ENCODE data around the gene NT5E. TPM values are rescaled to one million over a fixed set of nuclear protein-coding genes. Genes with fewer than 3 reads are reported as not detected.

NT5E gene
- polyA plus RNA-seq, 1 of the 3 experiments (the other 2 are of a cell fraction) = 443 TPM

GRCh38 chr6:85404564-85405174 is 45.2 kb upstream of the NT5E start (continued):
- TF ChIP-seq REST (IDR thresholded peaks at IDR 0.05; ENCODE audit: low read depth, low read length) (no peak), MAX (IDR thresholded peaks at IDR 0.05; ENCODE audit: low read depth) (no peak), FOSL2 (IDR thresholded peaks at IDR 0.05; ENCODE audit: borderline replicate concordance, low read depth) (peak; percentile 85), MEF2A (IDR thresholded peaks at IDR 0.05; ENCODE audit: borderline replicate concordance, low read depth) (peak; percentile 50; the same call in 1 of the 2 replicates), NRF1 (IDR thresholded peaks at IDR 0.05; ENCODE audit: low read depth, low read length) (no peak), IRF3 (IDR thresholded peaks at IDR 0.05; ENCODE audit: low read depth, low read length) (no peak), USF1 (IDR thresholded peaks at IDR 0.05; ENCODE audit: borderline replicate concordance, low read depth) (no peak), ELF1 (IDR thresholded peaks at IDR 0.05) (0 out of 2 replicates have a peak, but pooled peaks have one; percentile 13), FOXM1 (IDR thresholded peaks at IDR 0.05; ENCODE audit: low read depth) (no peak; the same call in 1 of the 2 replicates), EP300 (IDR thresholded peaks at IDR 0.05; ENCODE audit: borderline replicate concordance in 1 of 2, low read depth in 1 of 2, low read length in 1 of 2) (peak in 1 of 2 experiments; percentile 94; a peak in 2 of 4 replicates), TEAD4 (IDR thresholded peaks at IDR 0.05; ENCODE audit: borderline replicate concordance, insufficient read depth) (peak; percentile 83), NFIC (IDR thresholded peaks at IDR 0.05; ENCODE audit: borderline replicate concordance) (peak; percentile 91), TCF12 (IDR thresholded peaks at IDR 0.05) (peak; percentile 81), SIN3A (IDR thresholded peaks at IDR 0.05; ENCODE audit: borderline replicate concordance, low read depth, low read length) (peak; percentile 40; the same call in 1 of the 2 replicates)
